ENCODE data around the gene SMCHD1.

DNA sequence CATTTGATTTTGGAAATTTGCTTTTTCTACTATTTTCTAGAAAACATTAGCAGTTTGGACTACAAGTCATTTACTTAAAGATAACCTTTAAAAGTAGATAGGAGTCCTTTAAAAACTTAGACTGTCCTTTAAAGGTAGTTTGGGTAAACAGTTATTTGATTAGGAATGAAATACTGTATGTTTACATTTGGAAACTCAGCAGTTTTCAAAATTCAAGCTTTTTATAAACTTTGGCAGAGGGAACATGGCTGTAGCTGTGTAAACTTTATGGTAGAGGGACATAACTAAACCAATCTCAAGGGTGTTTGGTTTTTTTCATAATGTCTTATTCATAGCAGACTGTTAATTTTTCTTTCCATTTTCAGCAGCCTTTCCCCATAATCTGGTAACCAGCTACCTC lies 90.7 kb downstream of the SMCHD1 start:
- TF ChIP-seq JUND (IDR thresholded peaks at IDR 0.05) (no peak), SIN3A (IDR thresholded peaks at IDR 0.05; ENCODE audit: low read depth) (no peak), RAD21 (IDR thresholded peaks at IDR 0.05; ENCODE audit: low read depth) (no peak), POLR2AphosphoS5 (IDR thresholded peaks at IDR 0.05; ENCODE audit: low read depth, low read length) (no peak), ZNF274 (IDR thresholded peaks at IDR 0.05; ENCODE audit: low read depth, low read length) (no peak), EZH2 (IDR thresholded peaks at IDR 0.05) (no peak), POLR2A (IDR thresholded peaks at IDR 0.05; ENCODE audit: borderline replicate concordance, extremely low read depth, insufficient read depth, insufficient read length) (no peak)
- TF ChIP-seq, protein P1, sequence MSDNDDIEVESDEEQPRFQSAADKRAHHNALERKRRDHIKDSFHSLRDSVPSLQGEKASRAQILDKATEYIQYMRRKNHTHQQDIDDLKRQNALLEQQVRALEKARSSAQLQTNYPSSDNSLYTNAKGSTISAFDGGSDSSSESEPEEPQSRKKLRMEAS (IDR thresholded peaks at IDR 0.05): no peak
- TF ChIP-seq, protein P2, sequence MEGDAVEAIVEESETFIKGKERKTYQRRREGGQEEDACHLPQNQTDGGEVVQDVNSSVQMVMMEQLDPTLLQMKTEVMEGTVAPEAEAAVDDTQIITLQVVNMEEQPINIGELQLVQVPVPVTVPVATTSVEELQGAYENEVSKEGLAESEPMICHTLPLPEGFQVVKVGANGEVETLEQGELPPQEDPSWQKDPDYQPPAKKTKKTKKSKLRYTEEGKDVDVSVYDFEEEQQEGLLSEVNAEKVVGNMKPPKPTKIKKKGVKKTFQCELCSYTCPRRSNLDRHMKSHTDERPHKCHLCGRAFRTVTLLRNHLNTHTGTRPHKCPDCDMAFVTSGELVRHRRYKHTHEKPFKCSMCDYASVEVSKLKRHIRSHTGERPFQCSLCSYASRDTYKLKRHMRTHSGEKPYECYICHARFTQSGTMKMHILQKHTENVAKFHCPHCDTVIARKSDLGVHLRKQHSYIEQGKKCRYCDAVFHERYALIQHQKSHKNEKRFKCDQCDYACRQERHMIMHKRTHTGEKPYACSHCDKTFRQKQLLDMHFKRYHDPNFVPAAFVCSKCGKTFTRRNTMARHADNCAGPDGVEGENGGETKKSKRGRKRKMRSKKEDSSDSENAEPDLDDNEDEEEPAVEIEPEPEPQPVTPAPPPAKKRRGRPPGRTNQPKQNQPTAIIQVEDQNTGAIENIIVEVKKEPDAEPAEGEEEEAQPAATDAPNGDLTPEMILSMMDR (IDR thresholded peaks at IDR 0.05 in 2 of 3, conservative IDR thresholded peaks at IDR 0.05 in 1 of 3; ENCODE audit: borderline replicate concordance in 1 of 3, insufficient read depth in 1 of 3, low read depth in 2 of 3, low read length in 2 of 3): no peak
- TF ChIP-seq, protein P3, sequence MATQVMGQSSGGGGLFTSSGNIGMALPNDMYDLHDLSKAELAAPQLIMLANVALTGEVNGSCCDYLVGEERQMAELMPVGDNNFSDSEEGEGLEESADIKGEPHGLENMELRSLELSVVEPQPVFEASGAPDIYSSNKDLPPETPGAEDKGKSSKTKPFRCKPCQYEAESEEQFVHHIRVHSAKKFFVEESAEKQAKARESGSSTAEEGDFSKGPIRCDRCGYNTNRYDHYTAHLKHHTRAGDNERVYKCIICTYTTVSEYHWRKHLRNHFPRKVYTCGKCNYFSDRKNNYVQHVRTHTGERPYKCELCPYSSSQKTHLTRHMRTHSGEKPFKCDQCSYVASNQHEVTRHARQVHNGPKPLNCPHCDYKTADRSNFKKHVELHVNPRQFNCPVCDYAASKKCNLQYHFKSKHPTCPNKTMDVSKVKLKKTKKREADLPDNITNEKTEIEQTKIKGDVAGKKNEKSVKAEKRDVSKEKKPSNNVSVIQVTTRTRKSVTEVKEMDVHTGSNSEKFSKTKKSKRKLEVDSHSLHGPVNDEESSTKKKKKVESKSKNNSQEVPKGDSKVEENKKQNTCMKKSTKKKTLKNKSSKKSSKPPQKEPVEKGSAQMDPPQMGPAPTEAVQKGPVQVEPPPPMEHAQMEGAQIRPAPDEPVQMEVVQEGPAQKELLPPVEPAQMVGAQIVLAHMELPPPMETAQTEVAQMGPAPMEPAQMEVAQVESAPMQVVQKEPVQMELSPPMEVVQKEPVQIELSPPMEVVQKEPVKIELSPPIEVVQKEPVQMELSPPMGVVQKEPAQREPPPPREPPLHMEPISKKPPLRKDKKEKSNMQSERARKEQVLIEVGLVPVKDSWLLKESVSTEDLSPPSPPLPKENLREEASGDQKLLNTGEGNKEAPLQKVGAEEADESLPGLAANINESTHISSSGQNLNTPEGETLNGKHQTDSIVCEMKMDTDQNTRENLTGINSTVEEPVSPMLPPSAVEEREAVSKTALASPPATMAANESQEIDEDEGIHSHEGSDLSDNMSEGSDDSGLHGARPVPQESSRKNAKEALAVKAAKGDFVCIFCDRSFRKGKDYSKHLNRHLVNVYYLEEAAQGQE (IDR thresholded peaks at IDR 0.05; ENCODE audit: low read depth): no peak
- TF ChIP-seq, protein P4, sequence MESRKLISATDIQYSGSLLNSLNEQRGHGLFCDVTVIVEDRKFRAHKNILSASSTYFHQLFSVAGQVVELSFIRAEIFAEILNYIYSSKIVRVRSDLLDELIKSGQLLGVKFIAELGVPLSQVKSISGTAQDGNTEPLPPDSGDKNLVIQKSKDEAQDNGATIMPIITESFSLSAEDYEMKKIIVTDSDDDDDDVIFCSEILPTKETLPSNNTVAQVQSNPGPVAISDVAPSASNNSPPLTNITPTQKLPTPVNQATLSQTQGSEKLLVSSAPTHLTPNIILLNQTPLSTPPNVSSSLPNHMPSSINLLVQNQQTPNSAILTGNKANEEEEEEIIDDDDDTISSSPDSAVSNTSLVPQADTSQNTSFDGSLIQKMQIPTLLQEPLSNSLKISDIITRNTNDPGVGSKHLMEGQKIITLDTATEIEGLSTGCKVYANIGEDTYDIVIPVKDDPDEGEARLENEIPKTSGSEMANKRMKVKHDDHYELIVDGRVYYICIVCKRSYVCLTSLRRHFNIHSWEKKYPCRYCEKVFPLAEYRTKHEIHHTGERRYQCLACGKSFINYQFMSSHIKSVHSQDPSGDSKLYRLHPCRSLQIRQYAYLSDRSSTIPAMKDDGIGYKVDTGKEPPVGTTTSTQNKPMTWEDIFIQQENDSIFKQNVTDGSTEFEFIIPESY (IDR thresholded peaks at IDR 0.05; ENCODE audit: extremely low read depth, insufficient replicate concordance, low read length): no peak
